CD14-positive monocyte (primary cell): ENCODE measurements around the gene SMYD4. TPM values are rescaled to one million over a fixed set of nuclear protein-coding genes. Genes with fewer than 3 reads are reported as not detected.
"Not testable (repeated sequence)": the region's sequence is repeated elsewhere in the genome, so short reads cannot be mapped to it uniquely, and the experiment has no call there.

Source experiments
- DNase-seq, 3 donors: peaks; one replicate each; pipeline ENCODE4 v3.0.0-alpha.2; 2011 to 2022
- H2AFZ ChIP-seq: 2 replicates; pipeline ENCODE4 v1.6.0; 2012; ENCODE audit warnings: mild to moderate bottlenecking, low read depth, low read length, inconsistent platforms; ENCODE audit not compliant: insufficient read depth, poor library complexity, severe bottlenecking
- H3K27ac ChIP-seq, 2 donors: 1 replicate in 1 of 2; 2 replicates in 1 of 2; pipeline ENCODE4 v1.5.1; 2012 to 2013; ENCODE audit warnings: low read length in 2 of 2, control low read depth in 1 of 2, inconsistent platforms in 1 of 2, low read depth in 1 of 2, mild to moderate bottlenecking in 1 of 2
- H3K27me3 ChIP-seq, 2 donors: one replicate each; pipeline versions ENCODE4 v1.6.0 to v1.6.1; 2011 to 2013; ENCODE audit warnings: low read length in 2 of 2; ENCODE audit not compliant: control insufficient read depth in 2 of 2, insufficient read depth in 2 of 2
- H3K36me3 ChIP-seq, 2 donors: replicated peaks in 1 of 2; 1 replicate in 1 of 2; 2 replicates in 1 of 2; pipeline versions ENCODE4 v1.5.1 to v1.6.1; 2012 to 2013; ENCODE audit warnings: low read length in 2 of 2, control low read depth in 1 of 2, inconsistent platforms in 1 of 2, mild to moderate bottlenecking in 1 of 2; ENCODE audit not compliant: insufficient read depth in 2 of 2, control insufficient read depth in 1 of 2
- H3K4me1 ChIP-seq, 2 donors: 1 replicate in 1 of 2; 2 replicates in 1 of 2; pipeline versions ENCODE4 v1.5.1 to v1.6.1; 2012 to 2013; ENCODE audit warnings: low read length in 2 of 2, control low read depth in 1 of 2, inconsistent platforms in 1 of 2, mild to moderate bottlenecking in 1 of 2, moderate library complexity in 1 of 2; ENCODE audit not compliant: insufficient read depth in 2 of 2, control insufficient read depth in 1 of 2
- H3K4me2 ChIP-seq: replicated peaks from 2 replicates; pipeline ENCODE3; 2012; ENCODE audit warnings: low read length, moderate library complexity, mild to moderate bottlenecking; ENCODE audit not compliant: poor library complexity, severe bottlenecking; ENCODE audit errors: extremely low read depth
- H3K4me3 ChIP-seq, 3 experiments: fragments of 200-600 bp in 1 of 3; sonication (generic) in 1 of 3; replicated peaks in 1 of 3; 1 replicate in 2 of 3; 2 replicates in 1 of 3; pipeline ENCODE4 v1.5.1; 2011 to 2013; ENCODE audit warnings: low read length in 3 of 3, mild to moderate bottlenecking in 3 of 3, control low read depth in 2 of 3, low read depth in 2 of 3, inconsistent platforms in 1 of 3, moderate library complexity in 1 of 3
- H3K79me2 ChIP-seq: 2 replicates; pipeline ENCODE4 v1.6.0; 2012; ENCODE audit warnings: mild to moderate bottlenecking, control low read depth, inconsistent platforms, low read length, moderate library complexity; ENCODE audit not compliant: insufficient read depth
- H3K9ac ChIP-seq: 2 replicates; pipeline ENCODE4 v1.6.0; 2017; ENCODE audit warnings: low read length, mild to moderate bottlenecking; ENCODE audit not compliant: insufficient read depth, poor library complexity, severe bottlenecking
- H3K9me3 ChIP-seq, 2 donors: replicated peaks in 1 of 2; 1 replicate in 1 of 2; 2 replicates in 1 of 2; pipeline versions ENCODE4 v1.5.1 to v1.6.1; 2012 to 2013; ENCODE audit warnings: low read length in 2 of 2, control low read depth in 1 of 2; ENCODE audit not compliant: control insufficient read depth in 1 of 2, insufficient read depth in 1 of 2
- H4K20me1 ChIP-seq: 2 replicates; pipeline ENCODE4 v1.6.0; 2012; ENCODE audit warnings: mild to moderate bottlenecking, low read length, control low read depth, moderate library complexity; ENCODE audit not compliant: insufficient read depth
- H3K27ac Mint-ChIP-seq, 7 donors: one replicate each; pipeline ENCODE4 v1.8.0; 2020; ENCODE audit warnings: mild to moderate bottlenecking in 7 of 7, mixed read lengths in 7 of 7, moderate library complexity in 6 of 7, inconsistent platforms in 2 of 7
- H3K27me3 Mint-ChIP-seq, 3 donors: one replicate each; pipeline ENCODE4 v1.8.0; 2021 to 2022; ENCODE audit warnings: low read depth in 3 of 3, mild to moderate bottlenecking in 3 of 3, mixed read lengths in 3 of 3, moderate library complexity in 3 of 3, inconsistent platforms in 1 of 3
- H3K36me3 Mint-ChIP-seq, 2 donors: one replicate each; pipeline ENCODE4 v1.8.0; 2020; ENCODE audit warnings: mixed read lengths in 2 of 2, inconsistent platforms in 1 of 2, mild to moderate bottlenecking in 1 of 2
- H3K4me1 Mint-ChIP-seq: one replicate; pipeline ENCODE4 v1.8.0; 2020; ENCODE audit warnings: mild to moderate bottlenecking, mixed read lengths
- H3K4me3 Mint-ChIP-seq, 2 donors: one replicate each; pipeline ENCODE4 v1.8.0; 2020; ENCODE audit warnings: mild to moderate bottlenecking in 2 of 2, mixed read lengths in 2 of 2, moderate library complexity in 1 of 2
- H3K9me3 Mint-ChIP-seq, 7 donors: one replicate each; pipeline ENCODE4 v1.8.0; 2020 to 2022; ENCODE audit warnings: mixed read lengths in 7 of 7, mild to moderate bottlenecking in 6 of 7, moderate library complexity in 6 of 7, inconsistent platforms in 2 of 7
- WGBS: methylation state at CpG from one replicate; pipeline ENCODE4 v1.1.5; 2013; ENCODE audit warnings: missing lambda C conversion rate; ENCODE audit not compliant: insufficient coverage; 5-methylcytosine and 5-hydroxymethylcytosine counted together
- intact Hi-C, 2 donors: fragments of 100-400 bp; cut with micrococcal nuclease; formaldehyde crosslinking; loops; one replicate each; pipeline versions ENCODE4 v1.15.0 to v1.15.1; 2023
- polyA plus RNA-seq, 3 donors: library from polyadenylated mRNA; depleted of rRNA in 1 of 3; unstranded in 2 of 3; stranded (reverse) in 1 of 3; fragments of 300-500 nt in 2 of 3; fragments of >200 nt in 1 of 3; fragmentation: Illumina TruSeq in 2 of 3; gene quantifications; 1 replicate in 2 of 3; 2 replicates in 1 of 3; pipeline ENCODE4 v1.2.3, GENCODE V29; 2012 to 2021
- TF ChIP-seq, protein P1 (sequence below): fragments of 200-600 bp; IDR thresholded peaks from one replicate; pipeline ENCODE4 v1.8.0; 2022; ENCODE audit warnings: antibody characterized with exemption, mild to moderate bottlenecking

SMYD4 gene
- polyA plus RNA-seq, 3 donors, result 3.2 to 7.6 (median 6.1) TPM

- WGBS, result 83% methylated on average over 1 of the region's 2 CpGs
- Histone ChIP-seq H3K79me2 (no peaks in the 10 kb centered on the region), H3K4me1 (peaks cover 0 to 2% of the 10 kb centered on the region in 2 donors), H3K27me3 (no peaks in the 10 kb centered on the region), H3K4me2 (no peak overlapping the region), H4K20me1 (peaks cover 3% of the 10 kb centered on the region), H3K27ac (no peak overlapping the region), H2AFZ (no peak overlapping the region), H3K9me3 (no peaks in the 10 kb centered on the region), H3K36me3 (peaks cover 2% of the 10 kb centered on the region in 2 donors), H3K4me3 (no peak overlapping the region), H3K9ac (no peak overlapping the region)
- Mint-ChIP-seq H3K9me3 (peaks cover 0 to 4% (median 1%) of the 10 kb centered on the region in 7 donors), H3K4me3 (no peak overlapping the region), H3K27ac (no peak overlapping the region), H3K4me1 (no peaks in the 10 kb centered on the region), H3K36me3 (peaks cover 2 to 3% of the 10 kb centered on the region in 2 donors), H3K27me3 (peaks cover 2 to 5% (median 2%) of the 10 kb centered on the region in 3 donors)
- DNase-seq, result no peak
- TF ChIP-seq, protein P1, sequence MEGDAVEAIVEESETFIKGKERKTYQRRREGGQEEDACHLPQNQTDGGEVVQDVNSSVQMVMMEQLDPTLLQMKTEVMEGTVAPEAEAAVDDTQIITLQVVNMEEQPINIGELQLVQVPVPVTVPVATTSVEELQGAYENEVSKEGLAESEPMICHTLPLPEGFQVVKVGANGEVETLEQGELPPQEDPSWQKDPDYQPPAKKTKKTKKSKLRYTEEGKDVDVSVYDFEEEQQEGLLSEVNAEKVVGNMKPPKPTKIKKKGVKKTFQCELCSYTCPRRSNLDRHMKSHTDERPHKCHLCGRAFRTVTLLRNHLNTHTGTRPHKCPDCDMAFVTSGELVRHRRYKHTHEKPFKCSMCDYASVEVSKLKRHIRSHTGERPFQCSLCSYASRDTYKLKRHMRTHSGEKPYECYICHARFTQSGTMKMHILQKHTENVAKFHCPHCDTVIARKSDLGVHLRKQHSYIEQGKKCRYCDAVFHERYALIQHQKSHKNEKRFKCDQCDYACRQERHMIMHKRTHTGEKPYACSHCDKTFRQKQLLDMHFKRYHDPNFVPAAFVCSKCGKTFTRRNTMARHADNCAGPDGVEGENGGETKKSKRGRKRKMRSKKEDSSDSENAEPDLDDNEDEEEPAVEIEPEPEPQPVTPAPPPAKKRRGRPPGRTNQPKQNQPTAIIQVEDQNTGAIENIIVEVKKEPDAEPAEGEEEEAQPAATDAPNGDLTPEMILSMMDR, result no peak
- intact Hi-C loops, result no loop called here
Observed at GRCh38 chr17:1743088-1743439, 86.6 kb downstream of the SMYD4 start.

DNA sequence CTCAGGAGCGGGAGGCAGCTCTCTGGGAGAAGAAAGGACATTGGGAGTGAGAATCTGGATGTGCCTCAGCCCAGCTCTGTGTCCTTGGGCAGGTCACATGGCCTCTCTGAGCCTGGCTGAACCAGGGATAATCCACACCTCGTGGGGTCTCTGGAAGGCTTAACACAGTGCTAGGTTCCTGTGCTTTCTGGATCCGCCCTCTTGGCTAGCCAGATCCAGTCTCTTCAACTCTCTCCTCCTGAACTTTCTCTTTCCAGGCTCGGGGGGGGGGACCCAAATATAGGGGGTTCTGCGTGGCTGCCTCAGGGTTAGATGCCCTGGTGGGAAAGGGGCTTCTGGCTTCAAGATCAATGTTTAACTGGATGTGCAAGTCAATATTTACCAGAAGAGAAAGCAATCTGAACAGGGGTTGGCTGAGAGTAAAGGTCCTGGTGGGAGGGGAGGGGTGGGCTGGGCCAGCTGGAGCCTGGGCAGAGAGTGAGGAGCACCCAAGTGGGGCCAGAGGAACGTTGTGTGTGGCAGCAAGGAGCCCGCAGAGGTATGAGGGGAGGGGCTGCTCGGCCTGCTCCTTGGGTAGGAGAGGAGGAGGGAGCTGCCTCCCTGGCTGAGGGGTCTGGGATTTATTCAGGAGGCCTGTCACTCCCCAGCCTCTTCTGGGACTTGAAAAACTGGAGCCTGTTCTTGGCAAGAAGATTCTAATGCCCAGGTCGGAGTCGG, 87.2 kb downstream of the SMYD4 start, which contains the start of gene SERPINF2:
Gene SERPINF2, plus strand, starts transcription at position 501 of the 717 bp plus-strand sequence. CDS start 2,125 bp downstream, outside the sequence.
- H3K27ac Mint-ChIP-seq, result peak within 1 kb of the TSS in 1 of 7 donors; percentile 9
- no peak within 1 kb of the TSS for H3K4me2 ChIP-seq

DNA sequence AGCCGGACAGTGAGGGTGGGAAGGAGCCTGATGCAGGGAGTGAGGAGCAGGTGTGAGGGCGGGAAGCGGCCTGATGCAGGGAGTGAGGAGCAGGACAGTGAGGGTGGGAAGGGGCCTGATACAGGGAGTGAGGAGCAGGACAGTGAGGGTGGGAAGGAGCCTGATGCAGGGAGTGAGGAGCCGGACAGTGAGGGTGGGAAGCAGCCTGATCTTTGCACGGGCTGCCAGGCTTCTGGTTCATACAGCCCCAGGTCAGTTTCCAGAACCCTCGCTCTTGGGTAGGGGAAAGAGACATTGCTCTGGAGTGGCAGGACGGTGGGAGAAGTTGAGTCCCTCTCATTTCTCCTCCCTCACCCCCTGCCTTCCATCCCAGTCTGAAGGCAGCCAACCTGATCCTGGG, 87.8 kb downstream of the SMYD4 start:
- H3K9me3 Mint-ChIP-seq, DNase-seq, H3K9me3 ChIP-seq, H3K27me3 Mint-ChIP-seq, H3K4me1 Mint-ChIP-seq, H3K4me2 ChIP-seq, H3K9ac ChIP-seq, H3K4me3 ChIP-seq, H3K4me3 Mint-ChIP-seq, H3K27ac ChIP-seq, H3K79me2 ChIP-seq, H2AFZ ChIP-seq, intact Hi-C loops, H3K27me3 ChIP-seq: not testable (repeated sequence)
- 100% methylated on average over 1 of the region's 7 CpGs for WGBS
- peaks cover 14% of the 10 kb centered on the region in 2 donors for H3K36me3 ChIP-seq
- peaks cover 14% of the 10 kb centered on the region for H4K20me1 ChIP-seq
- H3K4me1 ChIP-seq, result peaks cover 0 to 13% of the 10 kb centered on the region in 2 donors
- Mint-ChIP-seq H3K36me3 (peaks cover 14% of the 10 kb centered on the region in 2 donors), H3K27ac (peak overlapping the region in 1 of 7 donors; percentile 9)

More for the DNA sequence above, 87.2 kb downstream of the SMYD4 start, which contains the start of gene SERPINF2:
- Histone ChIP-seq H4K20me1 (peaks cover 9% of the 10 kb centered on the region), H3K27ac (no peak within 1 kb of the TSS), H2AFZ (no peak within 1 kb of the TSS), H3K36me3 (peaks cover 7 to 8% of the 10 kb centered on the region in 2 donors), H3K9me3 (no peaks in the 10 kb centered on the region), H3K79me2 (no peaks in the 10 kb centered on the region), H3K4me1 (peaks cover 0 to 7% of the 10 kb centered on the region in 2 donors), H3K4me3 (no peak within 1 kb of the TSS), H3K27me3 (no peaks in the 10 kb centered on the region), H3K9ac (no peak within 1 kb of the TSS)
- Mint-ChIP-seq H3K4me3 (no peak within 1 kb of the TSS), H3K27me3 (peaks cover 2 to 5% (median 4%) of the 10 kb centered on the region in 3 donors), H3K4me1 (no peaks in the 10 kb centered on the region), H3K9me3 (peaks cover 0 to 3% (median 0%) of the 10 kb centered on the region in 7 donors), H3K36me3 (peaks cover 8% of the 10 kb centered on the region in 2 donors)
- 72% methylated on average over 4 of the region's 10 CpGs for WGBS
- intact Hi-C loops, result no loop called here
- TF ChIP-seq, protein P1, result no peak
- no peak for DNase-seq
